Stimulated activated CD8-positive, alpha-beta memory T cell treated with anti-CD3 and anti-CD28 coated beads, Interleukin-15, amount 100 ng/mL, for 1 hour (primary cell): ENCODE data around the gene MYO3B.
"Not testable (repeated sequence)": the region's sequence is repeated elsewhere in the genome, so short reads cannot be mapped to it uniquely, and the experiment has no call there.

Experiments
- DNase-seq: peaks from one replicate; pipeline ENCODE4 v3.0.0-alpha.2; 2020; ENCODE audit warnings: low read depth

MYO3B gene

GRCh38 chr2:170208967-170209366 lies 31.0 kb downstream of the MYO3B start:
- no peak for DNase-seq

GRCh38 chr2:170212625-170213280 lies 34.8 kb downstream of the MYO3B start:
- no peak for DNase-seq

- not testable (repeated sequence) for DNase-seq
Observed at GRCh38 chr2:170213281-170213625, 35.3 kb downstream of the MYO3B start.

GRCh38 chr2:170213651-170214050 lies 35.7 kb downstream of the MYO3B start:
- DNase-seq, result no peak

GRCh38 chr2:170214309-170214948 lies 36.5 kb downstream of the MYO3B start:
- DNase-seq, result no peak

- DNase-seq, result no peak
Observed at GRCh38 chr2:170215021-170215420, 37.1 kb downstream of the MYO3B start.

- DNase-seq, result no peak
Observed at GRCh38 chr2:170216428-170216827, 38.5 kb downstream of the MYO3B start.

- no peak for DNase-seq
Observed at GRCh38 chr2:170216981-170217380, 39.0 kb downstream of the MYO3B start.

- DNase-seq, result no peak
Observed at GRCh38 chr2:170217778-170218251, 39.9 kb downstream of the MYO3B start.

GRCh38 chr2:170218456-170218855 lies 40.5 kb downstream of the MYO3B start:
- no peak for DNase-seq

- no peak for DNase-seq
Observed at GRCh38 chr2:170218931-170219330, 41.0 kb downstream of the MYO3B start.

GRCh38 chr2:170221317-170222288 lies 43.7 kb downstream of the MYO3B start:
- DNase-seq, result no peak

GRCh38 chr2:170222298-170222697 lies 44.4 kb downstream of the MYO3B start:
- DNase-seq, result no peak

GRCh38 chr2:170222842-170223241 lies 44.9 kb downstream of the MYO3B start:
- DNase-seq, result no peak

- no peak for DNase-seq
Observed at GRCh38 chr2:170224692-170225294, 46.8 kb downstream of the MYO3B start.

- no peak for DNase-seq
Observed at GRCh38 chr2:170226216-170226615, 48.3 kb downstream of the MYO3B start.

- no peak for DNase-seq
Observed at GRCh38 chr2:170227507-170227947, 49.6 kb downstream of the MYO3B start.

- DNase-seq, result no peak
Observed at GRCh38 chr2:170227951-170228350, 50.0 kb downstream of the MYO3B start.

GRCh38 chr2:170228429-170228828 lies 50.5 kb downstream of the MYO3B start:
- DNase-seq, result no peak

GRCh38 chr2:170229125-170229524 lies 51.2 kb downstream of the MYO3B start:
- no peak for DNase-seq

- DNase-seq, result no peak
Observed at GRCh38 chr2:170229744-170230143, 51.8 kb downstream of the MYO3B start.
